ENCODE measurements around the gene UNK. TPM values are rescaled to one million over a fixed set of nuclear protein-coding genes. Genes with fewer than 3 reads are reported as not detected.
"Not testable (repeated sequence)": the region's sequence is repeated elsewhere in the genome, so short reads cannot be mapped to it uniquely, and the experiment has no call there.

UNK gene
- total RNA-seq, 3 donors from 2014 or later = 24.5 to 27.5 (median 25.7) TPM

DNA sequence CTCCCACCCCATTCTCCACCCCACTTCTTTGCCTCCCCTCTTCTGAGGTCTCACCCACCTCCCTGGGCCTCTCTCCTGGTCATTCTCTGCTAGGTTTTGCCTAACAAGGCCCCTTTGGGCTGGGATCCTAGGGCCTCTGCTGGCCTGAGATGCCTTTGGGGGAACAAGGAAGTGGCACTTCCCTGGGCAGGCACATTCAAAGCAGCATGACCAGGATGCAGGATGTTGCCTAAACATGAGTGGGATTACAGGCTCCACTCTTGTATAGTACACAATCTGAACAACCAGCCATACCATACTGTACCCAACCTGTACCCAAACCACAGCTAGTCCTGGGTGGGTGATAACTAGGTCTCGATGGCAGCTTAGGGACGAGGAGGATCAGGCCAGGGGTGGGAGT lies 28.6 kb upstream of the UNK start:
- Histone ChIP-seq H3K4me1 (ENCODE audit: low read depth) (no peaks in the 10 kb centered on the region), H3K4me3 (no peak overlapping the region), H3K9me3 (no peaks in the 10 kb centered on the region), H3K36me3 (ENCODE audit: low read depth) (peaks cover 10% of the 10 kb centered on the region)
- intact Hi-C loops (cut with DNase I, micrococcal nuclease) = no loop called here
- TF ChIP-seq CTCF (IDR thresholded peaks at IDR 0.05) = no peak
- ATAC-seq (no peak), DNase-seq (peak in 1 of 3 donors; percentile 15)

DNA sequence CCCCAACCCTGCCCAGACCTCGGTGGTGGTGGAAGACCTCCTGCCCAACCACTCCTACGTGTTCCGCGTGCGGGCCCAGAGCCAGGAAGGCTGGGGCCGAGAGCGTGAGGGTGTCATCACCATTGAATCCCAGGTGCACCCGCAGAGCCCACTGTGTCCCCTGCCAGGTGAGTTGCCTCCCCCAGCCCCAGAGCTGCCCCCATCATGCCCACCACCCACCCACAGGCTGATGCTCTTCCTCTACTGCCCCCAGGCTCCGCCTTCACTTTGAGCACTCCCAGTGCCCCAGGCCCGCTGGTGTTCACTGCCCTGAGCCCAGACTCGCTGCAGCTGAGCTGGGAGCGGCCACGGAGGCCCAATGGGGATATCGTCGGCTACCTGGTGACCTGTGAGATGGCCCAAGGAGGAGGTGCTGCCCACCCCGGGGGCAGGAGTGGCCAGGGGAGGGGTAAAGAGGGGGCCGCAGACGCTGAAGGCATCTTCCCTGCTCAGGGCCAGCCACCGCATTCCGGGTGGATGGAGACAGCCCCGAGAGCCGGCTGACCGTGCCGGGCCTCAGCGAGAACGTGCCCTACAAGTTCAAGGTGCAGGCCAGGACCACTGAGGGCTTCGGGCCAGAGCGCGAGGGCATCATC lies 28.0 kb upstream of the UNK start:
- Histone ChIP-seq H3K9me3 (no peaks in the 10 kb centered on the region), H3K4me3 (no peak overlapping the region), H3K36me3 (ENCODE audit: low read depth) (peaks cover 9% of the 10 kb centered on the region), H3K4me1 (ENCODE audit: low read depth) (no peaks in the 10 kb centered on the region)
- no peak for TF ChIP-seq CTCF (IDR thresholded peaks at IDR 0.05)
- no peak for ATAC-seq
- peak in 2 of 3 donors; percentile 26 to 49 for DNase-seq
- intact Hi-C loops (cut with DNase I, micrococcal nuclease) = no loop called here

DNA sequence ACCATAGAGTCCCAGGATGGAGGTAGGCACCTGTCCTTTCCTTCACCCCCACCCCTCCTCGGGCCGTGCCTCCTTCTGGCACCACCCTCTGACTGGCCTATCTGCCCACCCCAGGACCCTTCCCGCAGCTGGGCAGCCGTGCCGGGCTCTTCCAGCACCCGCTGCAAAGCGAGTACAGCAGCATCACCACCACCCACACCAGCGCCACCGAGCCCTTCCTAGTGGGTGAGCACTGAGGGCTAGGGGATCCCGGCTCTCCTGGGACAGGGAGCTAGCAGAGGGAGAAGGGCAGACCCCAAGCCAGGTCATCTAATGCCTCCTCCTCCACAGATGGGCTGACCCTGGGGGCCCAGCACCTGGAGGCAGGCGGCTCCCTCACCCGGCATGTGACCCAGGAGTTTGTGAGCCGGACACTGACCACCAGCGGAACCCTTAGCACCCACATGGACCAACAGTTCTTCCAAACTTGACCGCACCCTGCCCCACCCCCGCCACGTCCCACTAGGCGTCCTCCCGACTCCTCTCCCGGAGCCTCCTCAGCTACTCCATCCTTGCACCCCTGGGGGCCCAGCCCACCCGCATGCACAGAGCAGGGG lies 27.4 kb upstream of the UNK start:
- DNase-seq (peak in 2 of 3 donors; percentile 31 to 55), ATAC-seq (no peak)
- intact Hi-C loops (cut with DNase I, micrococcal nuclease) = no loop called here
- no peak overlapping the region for H3K4me3 ChIP-seq
- H3K36me3 ChIP-seq (ENCODE audit: low read depth) = peaks cover 5% of the 10 kb centered on the region
- H3K9me3 ChIP-seq = no peaks in the 10 kb centered on the region
- H3K4me1 ChIP-seq (ENCODE audit: low read depth) = no peaks in the 10 kb centered on the region
- no peak for TF ChIP-seq CTCF (IDR thresholded peaks at IDR 0.05)

DNA sequence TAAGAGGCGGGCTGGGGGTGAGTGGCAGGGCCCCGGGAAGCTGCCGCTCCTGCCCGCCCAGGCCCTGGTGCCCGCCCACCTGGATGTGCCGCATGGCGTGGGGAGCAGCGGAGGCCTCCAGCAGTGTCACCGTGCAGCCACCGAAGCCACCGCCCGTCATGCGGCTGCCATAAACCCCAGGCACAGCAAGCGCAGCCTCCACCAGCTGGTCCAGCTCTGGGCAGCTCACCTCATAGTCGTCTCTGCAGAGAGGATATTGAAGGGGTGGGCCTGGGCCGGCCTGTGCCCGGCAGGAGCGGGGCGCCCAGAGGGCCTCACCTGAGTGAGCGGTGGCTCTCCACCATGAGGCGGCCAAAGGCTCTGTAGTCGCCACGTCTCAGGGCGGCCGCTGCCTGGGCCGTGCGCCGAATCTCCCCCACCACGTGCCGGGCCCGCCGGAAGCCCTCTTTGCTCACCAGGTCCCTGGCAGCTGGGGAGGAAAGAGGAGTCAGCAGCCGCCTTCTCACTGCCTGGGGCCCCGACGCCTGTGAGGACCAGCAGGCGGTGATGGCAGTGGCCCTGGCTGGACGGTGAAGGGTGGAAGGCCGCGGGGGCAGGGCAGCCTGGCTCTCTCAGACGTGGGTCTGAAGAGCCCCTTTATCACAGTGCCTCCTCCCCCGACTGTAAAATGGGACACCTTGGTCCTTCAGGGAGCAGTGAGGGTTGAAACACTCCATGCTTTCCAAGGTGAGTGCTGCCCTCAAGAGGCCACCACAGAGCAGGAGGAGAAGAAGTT lies 26.3 kb upstream of the UNK start:
- DNase-seq (peak in 2 of 3 donors; percentile 27 to 47), ATAC-seq (peak; percentile 3)
- intact Hi-C loops (cut with DNase I, micrococcal nuclease) = no loop called here
- no peaks in the 10 kb centered on the region for H3K4me1 ChIP-seq (ENCODE audit: low read depth)
- TF ChIP-seq CTCF (IDR thresholded peaks at IDR 0.05) = no peak
- H3K9me3 ChIP-seq = no peaks in the 10 kb centered on the region
- H3K36me3 ChIP-seq (ENCODE audit: low read depth) = peaks cover 3% of the 10 kb centered on the region
- no peak overlapping the region for H3K4me3 ChIP-seq

DNA sequence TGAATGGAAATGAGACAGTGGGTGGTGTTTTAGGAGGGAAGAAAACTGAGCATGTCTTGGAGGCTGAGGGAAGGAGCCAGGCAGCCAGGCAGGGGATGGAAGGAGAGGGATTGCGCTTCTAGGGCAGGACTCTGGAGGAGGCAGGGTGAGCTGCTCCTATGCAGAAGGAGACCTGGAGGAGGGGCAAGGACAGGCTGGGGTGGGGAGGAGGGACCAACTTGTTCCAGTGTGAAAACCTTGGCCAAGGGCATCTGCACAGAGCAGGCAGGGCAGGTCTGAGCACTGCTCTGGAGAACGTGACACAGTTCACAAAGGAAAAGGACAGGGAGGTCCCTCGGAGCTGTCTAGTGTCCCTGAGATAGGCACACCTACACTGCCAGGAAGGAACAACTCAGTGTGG lies 25.1 kb upstream of the UNK start:
- DNase-seq (peak in 1 of 3 donors; percentile 29), ATAC-seq (no peak)
- no peaks in the 10 kb centered on the region for H3K9me3 ChIP-seq
- intact Hi-C loops (cut with DNase I, micrococcal nuclease) = no loop called here
- no peak for TF ChIP-seq CTCF (IDR thresholded peaks at IDR 0.05)
- peaks cover 3% of the 10 kb centered on the region for H3K36me3 ChIP-seq (ENCODE audit: low read depth)
- H3K4me3 ChIP-seq = no peak overlapping the region
- peaks cover 8% of the 10 kb centered on the region for H3K4me1 ChIP-seq (ENCODE audit: low read depth)

- H3K4me1 ChIP-seq (ENCODE audit: low read depth); H3K4me3 ChIP-seq; H3K36me3 ChIP-seq (ENCODE audit: low read depth); ATAC-seq; intact Hi-C loops (cut with DNase I, micrococcal nuclease); H3K9me3 ChIP-seq: not testable (repeated sequence)
- DNase-seq = peak in 1 of 3 donors; percentile 8
These were observed 24.5 kb upstream of the UNK start for GRCh38 chr17:75759978-75760640.

Data from mucosa of descending colon (tissue), 3 donors.